ENCODE measurements around the gene FAM170B. TPM values are rescaled to one million over a fixed set of nuclear protein-coding genes. Genes with fewer than 3 reads are reported as not detected.

Gene FAM170B
- total and polyA plus RNA-seq, 3 experiments from 2014 or later, result not detected

- peaks cover 0 to 7% (median 0%) of the 10 kb centered on the region in 3 donors for H3K36me3 Mint-ChIP-seq
- Histone ChIP-seq H3K36me3 (ENCODE audit: insufficient read depth, low read length) (no peaks in the 10 kb centered on the region), H3K27ac (ENCODE audit: low read depth, low read length) (no peak overlapping the region), H3K4me3 (ENCODE audit: low read length) (no peak overlapping the region), H3K4me1 (ENCODE audit: insufficient read depth, low read length) (no peaks in the 10 kb centered on the region), H3K27me3 (ENCODE audit: insufficient read depth, low read length, poor library complexity, severe bottlenecking) (no peaks in the 10 kb centered on the region), H3K9me3 (ENCODE audit: low read length) (no peaks in the 10 kb centered on the region)
- peaks cover 0 to 7% (median 5%) of the 10 kb centered on the region in 5 donors for H3K9me3 Mint-ChIP-seq
- no peak overlapping the region for H3K27ac Mint-ChIP-seq
- no peak overlapping the region for H3K4me3 Mint-ChIP-seq
- H3K27me3 Mint-ChIP-seq, result peaks cover 0 to 6% of the 10 kb centered on the region in 2 donors
- DNase-seq, result no peak
- ChIA-PET POLR2A (no interaction called here), CTCF (no interaction called here)
- H3K4me1 Mint-ChIP-seq, result no peaks in the 10 kb centered on the region
Measured at GRCh38 chr10:49143249-49143648, 9.4 kb upstream of the FAM170B start.

- Histone ChIP-seq H3K27me3 (ENCODE audit: insufficient read depth, low read length, poor library complexity, severe bottlenecking) (no peaks in the 10 kb centered on the region), H3K4me3 (ENCODE audit: low read length) (no peak overlapping the region), H3K27ac (ENCODE audit: low read depth, low read length) (no peak overlapping the region), H3K36me3 (ENCODE audit: insufficient read depth, low read length) (no peaks in the 10 kb centered on the region), H3K4me1 (ENCODE audit: insufficient read depth, low read length) (no peaks in the 10 kb centered on the region), H3K9me3 (ENCODE audit: low read length) (no peaks in the 10 kb centered on the region)
- CTCF ChIA-PET, result no interaction called here
- Mint-ChIP-seq H3K27ac (no peak overlapping the region), H3K9me3 (no peaks in the 10 kb centered on the region), H3K4me3 (no peak overlapping the region), H3K27me3 (peaks cover 0 to 3% of the 10 kb centered on the region in 2 donors), H3K36me3 (no peaks in the 10 kb centered on the region), H3K4me1 (no peaks in the 10 kb centered on the region)
- no peak for DNase-seq
- POLR2A ChIA-PET, result no interaction called here
Measured at GRCh38 chr10:49141541-49142332, 7.9 kb upstream of the FAM170B start.

- peaks cover 0 to 7% (median 5%) of the 10 kb centered on the region in 3 donors for H3K4me1 Mint-ChIP-seq
- ChIA-PET POLR2A (no interaction called here), CTCF (no interaction called here)
- peaks cover 0 to 2% (median 0%) of the 10 kb centered on the region in 5 donors for H3K9me3 Mint-ChIP-seq
- H3K36me3 Mint-ChIP-seq, result no peaks in the 10 kb centered on the region
- H3K27ac Mint-ChIP-seq, result no peak overlapping the region
- Histone ChIP-seq H3K27ac (ENCODE audit: low read depth, low read length) (no peak overlapping the region), H3K4me3 (ENCODE audit: low read length) (no peak overlapping the region), H3K4me1 (ENCODE audit: insufficient read depth, low read length) (no peaks in the 10 kb centered on the region), H3K36me3 (ENCODE audit: insufficient read depth, low read length) (no peaks in the 10 kb centered on the region), H3K27me3 (ENCODE audit: insufficient read depth, low read length, poor library complexity, severe bottlenecking) (no peaks in the 10 kb centered on the region), H3K9me3 (ENCODE audit: low read length) (no peaks in the 10 kb centered on the region)
- peaks cover under 1 to 3% of the 10 kb centered on the region in 2 donors for H3K27me3 Mint-ChIP-seq
- no peak for DNase-seq
- H3K4me3 Mint-ChIP-seq, result no peak overlapping the region
Measured at GRCh38 chr10:49140304-49141177, 6.7 kb upstream of the FAM170B start.

- Histone ChIP-seq H3K27ac (ENCODE audit: low read depth, low read length) (no peak overlapping the region), H3K4me1 (ENCODE audit: insufficient read depth, low read length) (no peaks in the 10 kb centered on the region), H3K9me3 (ENCODE audit: low read length) (no peaks in the 10 kb centered on the region), H3K36me3 (ENCODE audit: insufficient read depth, low read length) (no peaks in the 10 kb centered on the region), H3K4me3 (ENCODE audit: low read length) (no peak overlapping the region), H3K27me3 (ENCODE audit: insufficient read depth, low read length, poor library complexity, severe bottlenecking) (no peaks in the 10 kb centered on the region)
- Mint-ChIP-seq H3K4me3 (no peak overlapping the region), H3K4me1 (peaks cover 0 to 11% (median 6%) of the 10 kb centered on the region in 3 donors), H3K27ac (no peak overlapping the region), H3K9me3 (peaks cover 0 to 2% (median 0%) of the 10 kb centered on the region in 5 donors), H3K27me3 (peaks cover 0 to 4% of the 10 kb centered on the region in 2 donors), H3K36me3 (no peaks in the 10 kb centered on the region)
- DNase-seq, result no peak
- CTCF ChIA-PET, result no interaction called here
- POLR2A ChIA-PET, result no interaction called here
Measured at GRCh38 chr10:49139846-49140195, 6.0 kb upstream of the FAM170B start.

GRCh38 chr10:49139028-49139845 is 5.4 kb upstream of the FAM170B start:
- no peak overlapping the region for H3K4me3 ChIP-seq (ENCODE audit: low read length)
- ChIA-PET POLR2A (no interaction called here), CTCF (no interaction called here)
- peaks cover 0 to 2% (median 0%) of the 10 kb centered on the region in 5 donors for H3K9me3 Mint-ChIP-seq
- H3K27ac Mint-ChIP-seq, result no peak overlapping the region
- H3K27ac ChIP-seq (ENCODE audit: low read depth, low read length), result peak overlapping the region; percentile 21
- no peaks in the 10 kb centered on the region for H3K4me1 ChIP-seq (ENCODE audit: insufficient read depth, low read length)
- DNase-seq, result no peak
- no peaks in the 10 kb centered on the region for H3K9me3 ChIP-seq (ENCODE audit: low read length)
- no peak overlapping the region for H3K4me3 Mint-ChIP-seq
- H3K36me3 ChIP-seq (ENCODE audit: insufficient read depth, low read length), result no peaks in the 10 kb centered on the region
- H3K27me3 Mint-ChIP-seq, result peaks cover 1 to 8% of the 10 kb centered on the region in 2 donors
- peaks cover 0 to 12% (median 11%) of the 10 kb centered on the region in 3 donors for H3K4me1 Mint-ChIP-seq
- H3K36me3 Mint-ChIP-seq, result no peaks in the 10 kb centered on the region
- no peaks in the 10 kb centered on the region for H3K27me3 ChIP-seq (ENCODE audit: insufficient read depth, low read length, poor library complexity, severe bottlenecking)

GRCh38 chr10:49138361-49138891 is 4.6 kb upstream of the FAM170B start:
- ChIA-PET POLR2A (no interaction called here), CTCF (no interaction called here)
- no peaks in the 10 kb centered on the region for H3K4me1 ChIP-seq (ENCODE audit: insufficient read depth, low read length)
- H3K27me3 Mint-ChIP-seq, result peaks cover 1 to 8% of the 10 kb centered on the region in 2 donors
- H3K36me3 Mint-ChIP-seq, result no peaks in the 10 kb centered on the region
- H3K9me3 Mint-ChIP-seq, result peaks cover 0 to 2% (median 0%) of the 10 kb centered on the region in 5 donors
- no peak overlapping the region for H3K4me3 ChIP-seq (ENCODE audit: low read length)
- no peak for DNase-seq
- no peaks in the 10 kb centered on the region for H3K9me3 ChIP-seq (ENCODE audit: low read length)
- no peak overlapping the region for H3K27ac Mint-ChIP-seq
- H3K27me3 ChIP-seq (ENCODE audit: insufficient read depth, low read length, poor library complexity, severe bottlenecking), result no peaks in the 10 kb centered on the region
- no peak overlapping the region for H3K27ac ChIP-seq (ENCODE audit: low read depth, low read length)
- peaks cover 0 to 12% (median 11%) of the 10 kb centered on the region in 3 donors for H3K4me1 Mint-ChIP-seq
- H3K4me3 Mint-ChIP-seq, result no peak overlapping the region
- H3K36me3 ChIP-seq (ENCODE audit: insufficient read depth, low read length), result no peaks in the 10 kb centered on the region

GRCh38 chr10:49136525-49136924 is 2.7 kb upstream of the FAM170B start:
- Histone ChIP-seq H3K9me3 (ENCODE audit: low read length) (no peaks in the 10 kb centered on the region), H3K36me3 (ENCODE audit: insufficient read depth, low read length) (no peaks in the 10 kb centered on the region), H3K27ac (ENCODE audit: low read depth, low read length) (no peak overlapping the region), H3K4me3 (ENCODE audit: low read length) (no peak overlapping the region), H3K27me3 (ENCODE audit: insufficient read depth, low read length, poor library complexity, severe bottlenecking) (no peaks in the 10 kb centered on the region), H3K4me1 (ENCODE audit: insufficient read depth, low read length) (no peaks in the 10 kb centered on the region)
- Mint-ChIP-seq H3K9me3 (peaks cover 0 to 4% (median 0%) of the 10 kb centered on the region in 5 donors), H3K27ac (no peak overlapping the region), H3K36me3 (no peaks in the 10 kb centered on the region), H3K4me3 (no peak overlapping the region), H3K4me1 (peaks cover 0 to 12% (median 11%) of the 10 kb centered on the region in 3 donors), H3K27me3 (peaks cover 1 to 12% of the 10 kb centered on the region in 2 donors)
- CTCF ChIA-PET, result no interaction called here
- DNase-seq, result no peak
- POLR2A ChIA-PET, result no interaction called here
